SU-DHL-6 (cell line): ENCODE measurements around the gene MARK1.

Experiments used
- H2AFZ ChIP-seq: fragments of 200-600 bp; sonication (generic); 2 replicates; pipeline ENCODE4 v1.6.1; 2014; ENCODE audit warnings: low read depth, mild to moderate bottlenecking, moderate library complexity, mixed read lengths, antibody characterized with exemption, low read length; ENCODE audit not compliant: severe bottlenecking
- H3F3A ChIP-seq: fragments of 200-600 bp; shearing (Covaris generic); 2 replicates; pipeline ENCODE4 v1.6.0; 2016; ENCODE audit warnings: antibody characterized with exemption, mild to moderate bottlenecking; ENCODE audit not compliant: insufficient read depth
- H3K27ac ChIP-seq: fragments of 200-600 bp; sonication (generic); 2 replicates; pipeline ENCODE4 v1.5.1; 2016; ENCODE audit warnings: low read depth, mild to moderate bottlenecking, low read length, moderate library complexity, mixed read lengths
- H3K27me3 ChIP-seq: fragments of 200-600 bp; sonication (generic), shearing (Covaris generic); 2 replicates; pipeline ENCODE4 v1.6.0; 2014; ENCODE audit warnings: mild to moderate bottlenecking, low read length
- H3K36me3 ChIP-seq: fragments of 200-600 bp; sonication (generic); 2 replicates; pipeline ENCODE4 v1.6.1; 2014; ENCODE audit warnings: mild to moderate bottlenecking, low read length, mixed read lengths
- H3K4me2 ChIP-seq: fragments of 300-600, 200-600 bp; shearing (Covaris generic), sonication (generic); 2 replicates; pipeline ENCODE4 v1.6.0; 2014; ENCODE audit warnings: low read length, low read depth, mild to moderate bottlenecking; ENCODE audit not compliant: poor library complexity, severe bottlenecking
- H3K4me3 ChIP-seq: fragments of 200-600 bp; sonication (generic); 2 replicates; pipeline ENCODE4 v1.5.1; 2014; ENCODE audit warnings: antibody characterized with exemption, low read length, mild to moderate bottlenecking, mixed read lengths; ENCODE audit not compliant: insufficient read depth, poor library complexity, severe bottlenecking
- H3K79me2 ChIP-seq: fragments of 200-600 bp; sonication (generic); 2 replicates; pipeline ENCODE4 v1.6.1; 2014; ENCODE audit warnings: mild to moderate bottlenecking, low read length, moderate library complexity; ENCODE audit not compliant: insufficient read depth
- H3K9ac ChIP-seq: fragments of 200-600 bp; sonication (generic); 2 replicates; pipeline ENCODE4 v1.7.0; 2014; ENCODE audit warnings: mild to moderate bottlenecking, low read length
- H3K9me2 ChIP-seq: fragments of 200-600 bp; sonication (generic); replicated peaks from 2 replicates; pipeline ENCODE4 v1.6.1; 2014; ENCODE audit warnings: low read length; ENCODE audit not compliant: insufficient read depth
- H3K9me3 ChIP-seq: fragments of 200-600 bp; sonication (generic); 2 replicates; pipeline ENCODE4 v1.6.1; 2014; ENCODE audit warnings: low read length, mixed read lengths; ENCODE audit not compliant: insufficient read depth
- H4K20me1 ChIP-seq: fragments of 200-600 bp; sonication (generic); 2 replicates; pipeline ENCODE4 v1.6.1; 2014; ENCODE audit warnings: low read depth, mild to moderate bottlenecking, antibody characterized with exemption, low read length, moderate library complexity, mixed read lengths
- CTCF ChIP-seq: fragments of 200-600 bp; sonication (generic); IDR thresholded peaks from one replicate; pipeline ENCODE4 v1.5.1; 2017; ENCODE audit warnings: antibody characterized with exemption, mild to moderate bottlenecking, low read length, moderate library complexity; ENCODE audit not compliant: insufficient read depth, poor library complexity, severe bottlenecking
- EZH2phosphoT487 ChIP-seq: fragments of 200-600 bp; sonication (generic), shearing (Covaris generic); conservative IDR thresholded peaks from 2 replicates; pipeline ENCODE4 v1.6.1; 2018; ENCODE audit warnings: mild to moderate bottlenecking, antibody characterized with exemption, low read length, moderate library complexity, mixed read lengths

Gene MARK1

GRCh38 chr1:220551718-220552117, 23.8 kb downstream of the MARK1 start:
- Histone ChIP-seq H4K20me1 (no peaks in the 10 kb centered on the region), H2AFZ (no peak overlapping the region), H3K36me3 (no peaks in the 10 kb centered on the region), H3K4me3 (no peak overlapping the region), H3K27ac (no peak overlapping the region), H3K79me2 (no peaks in the 10 kb centered on the region), H3K9ac (no peak overlapping the region), H3K9me2 (no peaks in the 10 kb centered on the region), H3K9me3 (no peaks in the 10 kb centered on the region), H3K4me2 (no peak overlapping the region), H3K27me3 (no peaks in the 10 kb centered on the region), H3F3A (no peaks in the 10 kb centered on the region)
- TF ChIP-seq CTCF (no peak), EZH2phosphoT487 (no peak)

DNA sequence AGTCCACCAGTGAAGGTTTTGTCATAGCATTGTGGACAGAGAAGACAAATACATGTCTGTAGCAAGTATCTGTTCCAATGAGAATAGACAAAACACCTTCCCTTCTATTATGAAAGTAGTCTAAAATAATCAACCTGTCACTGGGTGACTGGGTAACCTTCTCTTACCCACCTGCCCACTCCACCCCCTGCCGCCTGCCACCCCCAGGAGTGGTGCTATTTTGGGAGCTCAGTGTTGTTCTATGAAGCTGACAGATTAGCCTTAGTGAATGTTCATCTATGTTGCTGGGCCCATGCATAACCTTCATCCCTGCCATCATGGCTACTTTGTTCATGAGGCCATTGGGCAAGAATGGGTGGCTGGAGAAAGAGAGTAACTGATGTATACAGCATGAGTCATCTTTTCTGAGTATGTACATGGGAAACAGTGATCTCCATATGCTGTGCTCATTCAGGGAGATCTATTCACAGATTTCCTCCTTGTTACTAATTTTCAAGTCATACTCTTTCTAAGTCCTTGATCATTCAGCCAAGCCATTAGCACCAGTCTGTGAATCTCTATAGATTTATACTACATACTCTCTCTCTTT, 24.8 kb downstream of the MARK1 start:
- no peaks in the 10 kb centered on the region for H3K27me3 ChIP-seq

DNA sequence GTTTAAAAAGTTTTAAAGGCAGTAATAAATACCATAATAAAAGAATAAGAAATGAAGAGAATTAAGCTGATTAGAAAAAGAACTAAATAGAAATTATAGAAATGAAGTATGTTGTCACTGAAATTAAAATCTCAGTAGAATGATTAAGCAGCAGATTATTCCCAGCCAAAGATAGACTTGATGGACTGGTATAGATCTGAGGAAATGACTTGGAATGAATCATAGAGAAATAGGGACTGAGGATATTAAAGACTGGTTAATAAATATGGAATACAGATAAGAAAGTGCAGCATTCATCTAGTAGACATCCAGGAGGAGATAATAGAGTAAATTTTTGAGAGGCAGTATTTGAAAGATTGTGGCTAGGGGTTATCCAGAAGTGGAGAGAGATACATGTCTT, 28.7 kb downstream of the MARK1 start:
- H3K9me2 ChIP-seq = no peaks in the 10 kb centered on the region
- H3K36me3 ChIP-seq = no peaks in the 10 kb centered on the region
- H2AFZ ChIP-seq = no peak overlapping the region
- H3K27me3 ChIP-seq = no peaks in the 10 kb centered on the region
- no peak overlapping the region for H3K4me2 ChIP-seq
- TF ChIP-seq EZH2phosphoT487 = no peak
- no peak for TF ChIP-seq CTCF
- H3K9me3 ChIP-seq = no peaks in the 10 kb centered on the region
- H3K9ac ChIP-seq = no peak overlapping the region
- no peak overlapping the region for H3K27ac ChIP-seq
- no peaks in the 10 kb centered on the region for H3F3A ChIP-seq
- no peaks in the 10 kb centered on the region for H3K79me2 ChIP-seq
- no peak overlapping the region for H3K4me3 ChIP-seq
- H4K20me1 ChIP-seq = no peaks in the 10 kb centered on the region

More for the DNA sequence above, 24.8 kb downstream of the MARK1 start:
- H3K36me3 ChIP-seq = no peaks in the 10 kb centered on the region
- no peaks in the 10 kb centered on the region for H3F3A ChIP-seq
- H3K4me3 ChIP-seq = no peak overlapping the region
- no peak for TF ChIP-seq EZH2phosphoT487
- no peak for TF ChIP-seq CTCF
- no peak overlapping the region for H3K27ac ChIP-seq
- H3K9me2 ChIP-seq = no peaks in the 10 kb centered on the region
- H3K9me3 ChIP-seq = no peaks in the 10 kb centered on the region
- no peaks in the 10 kb centered on the region for H3K79me2 ChIP-seq
- no peak overlapping the region for H3K4me2 ChIP-seq
- no peak overlapping the region for H2AFZ ChIP-seq
- no peaks in the 10 kb centered on the region for H4K20me1 ChIP-seq
- no peak overlapping the region for H3K9ac ChIP-seq
